Measurements from ENCODE around the gene NLRP1.

GRCh38 chr17:5618476-5618875, 34.2 kb upstream of the NLRP1 start:
- TF ChIP-seq NFIC (IDR thresholded peaks at IDR 0.05) (no peak), CAMTA2 (CRISPR knock-in tag; conservative IDR thresholded peaks at IDR 0.05) (no peak), ZNF23 (CRISPR knock-in tag; IDR thresholded peaks at IDR 0.05) (no peak), SIX5 (IDR thresholded peaks at IDR 0.05; ENCODE audit: borderline replicate concordance in 1 of 2, insufficient read depth in 1 of 2, low read depth in 1 of 2, low read length in 2 of 2) (no peak), ATF1 (CRISPR knock-in tag; IDR thresholded peaks at IDR 0.05) (no peak), ATF1 (tag; IDR thresholded peaks at IDR 0.05) (no peak), MLX (CRISPR knock-in tag; conservative IDR thresholded peaks at IDR 0.05) (no peak)

All from K562 (cell line).